ENCODE results near the gene FXR2.

Gene FXR2

DNA sequence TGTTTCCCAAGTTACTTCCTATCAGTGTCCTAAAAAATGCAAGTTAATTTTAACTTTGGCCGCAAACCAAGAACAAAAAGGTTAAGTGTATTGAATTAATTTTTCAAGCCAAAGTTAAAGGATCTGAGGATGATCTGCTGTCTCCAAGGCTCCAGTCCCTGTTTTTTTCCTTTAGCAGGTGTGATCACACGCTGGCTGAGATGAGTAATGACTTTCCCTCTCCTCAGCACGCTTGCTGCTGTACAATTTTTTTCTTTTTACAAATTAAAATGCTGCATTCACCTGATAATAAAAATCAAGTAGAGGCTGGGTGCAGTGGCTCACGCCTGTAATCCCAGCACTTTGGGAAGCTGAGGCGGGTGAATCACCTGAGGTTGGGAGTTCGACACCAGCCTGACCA is 69.8 kb downstream of the FXR2 start:
- no peak for DNase-seq

All from EL (cell line).